ENCODE results near the gene CACNA1D. TPM values are rescaled to one million over a fixed set of nuclear protein-coding genes. Genes with fewer than 3 reads are reported as not detected.

CACNA1D gene
- total and polyA plus RNA-seq, 9 of the 15 experiments (the other 6 are each of a cell fraction or from before 2014, with no cell fraction given): 0.29 TPM; not detected in 8

- TF ChIP-seq, protein P1, sequence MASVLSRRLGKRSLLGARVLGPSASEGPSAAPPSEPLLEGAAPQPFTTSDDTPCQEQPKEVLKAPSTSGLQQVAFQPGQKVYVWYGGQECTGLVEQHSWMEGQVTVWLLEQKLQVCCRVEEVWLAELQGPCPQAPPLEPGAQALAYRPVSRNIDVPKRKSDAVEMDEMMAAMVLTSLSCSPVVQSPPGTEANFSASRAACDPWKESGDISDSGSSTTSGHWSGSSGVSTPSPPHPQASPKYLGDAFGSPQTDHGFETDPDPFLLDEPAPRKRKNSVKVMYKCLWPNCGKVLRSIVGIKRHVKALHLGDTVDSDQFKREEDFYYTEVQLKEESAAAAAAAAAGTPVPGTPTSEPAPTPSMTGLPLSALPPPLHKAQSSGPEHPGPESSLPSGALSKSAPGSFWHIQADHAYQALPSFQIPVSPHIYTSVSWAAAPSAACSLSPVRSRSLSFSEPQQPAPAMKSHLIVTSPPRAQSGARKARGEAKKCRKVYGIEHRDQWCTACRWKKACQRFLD (CRISPR knock-in tag; IDR thresholded peaks at IDR 0.05): no peak
- TF ChIP-seq, protein P2, sequence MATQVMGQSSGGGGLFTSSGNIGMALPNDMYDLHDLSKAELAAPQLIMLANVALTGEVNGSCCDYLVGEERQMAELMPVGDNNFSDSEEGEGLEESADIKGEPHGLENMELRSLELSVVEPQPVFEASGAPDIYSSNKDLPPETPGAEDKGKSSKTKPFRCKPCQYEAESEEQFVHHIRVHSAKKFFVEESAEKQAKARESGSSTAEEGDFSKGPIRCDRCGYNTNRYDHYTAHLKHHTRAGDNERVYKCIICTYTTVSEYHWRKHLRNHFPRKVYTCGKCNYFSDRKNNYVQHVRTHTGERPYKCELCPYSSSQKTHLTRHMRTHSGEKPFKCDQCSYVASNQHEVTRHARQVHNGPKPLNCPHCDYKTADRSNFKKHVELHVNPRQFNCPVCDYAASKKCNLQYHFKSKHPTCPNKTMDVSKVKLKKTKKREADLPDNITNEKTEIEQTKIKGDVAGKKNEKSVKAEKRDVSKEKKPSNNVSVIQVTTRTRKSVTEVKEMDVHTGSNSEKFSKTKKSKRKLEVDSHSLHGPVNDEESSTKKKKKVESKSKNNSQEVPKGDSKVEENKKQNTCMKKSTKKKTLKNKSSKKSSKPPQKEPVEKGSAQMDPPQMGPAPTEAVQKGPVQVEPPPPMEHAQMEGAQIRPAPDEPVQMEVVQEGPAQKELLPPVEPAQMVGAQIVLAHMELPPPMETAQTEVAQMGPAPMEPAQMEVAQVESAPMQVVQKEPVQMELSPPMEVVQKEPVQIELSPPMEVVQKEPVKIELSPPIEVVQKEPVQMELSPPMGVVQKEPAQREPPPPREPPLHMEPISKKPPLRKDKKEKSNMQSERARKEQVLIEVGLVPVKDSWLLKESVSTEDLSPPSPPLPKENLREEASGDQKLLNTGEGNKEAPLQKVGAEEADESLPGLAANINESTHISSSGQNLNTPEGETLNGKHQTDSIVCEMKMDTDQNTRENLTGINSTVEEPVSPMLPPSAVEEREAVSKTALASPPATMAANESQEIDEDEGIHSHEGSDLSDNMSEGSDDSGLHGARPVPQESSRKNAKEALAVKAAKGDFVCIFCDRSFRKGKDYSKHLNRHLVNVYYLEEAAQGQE (IDR thresholded peaks at IDR 0.05; ENCODE audit: borderline replicate concordance): no peak
- TF ChIP-seq, protein P2 (CRISPR knock-in tag; IDR thresholded peaks at IDR 0.05; ENCODE audit: low read depth): no peak
- TF ChIP-seq HDAC6 (IDR thresholded peaks at IDR 0.05; ENCODE audit: low read depth, low read length): no peak
- no peak for TF ChIP-seq ELK1 (CRISPR knock-in tag; IDR thresholded peaks at IDR 0.05)
- no peak for TF ChIP-seq NFATC3 (IDR thresholded peaks at IDR 0.05)
Observed at GRCh38 chr3:53763353-53763752, 268.9 kb downstream of the CACNA1D start (continued).

Data from K562 (cell line).